Retinal pigment epithelial cell (primary cell): ENCODE data around the gene CD99L2.
A peak's percentile ranks its signal among the peaks of the same experiment; 100 is the strongest.
"Not testable (repeated sequence)": the region's sequence is repeated elsewhere in the genome, so short reads cannot be mapped to it uniquely, and the experiment has no call there.

Experiments used
- DNase-seq: peaks from one replicate; pipeline ENCODE4 v3.0.0-alpha.2; 2010; ENCODE audit warnings: low read depth
- H3K4me3 ChIP-seq: 2 replicates; pipeline ENCODE4 v1.5.1; 2011; ENCODE audit warnings: mild to moderate bottlenecking, low read length, control low read depth, moderate library complexity
- CTCF ChIP-seq: conservative IDR thresholded peaks from 2 replicates; pipeline ENCODE4 v1.5.1; 2011; ENCODE audit warnings: low read depth, low read length, control low read depth, inconsistent platforms

Gene CD99L2

GRCh38 chrX:150880808-150881165, 17.7 kb downstream of the CD99L2 start:
- no peak overlapping the region for H3K4me3 ChIP-seq
- no peak for TF ChIP-seq CTCF
- DNase-seq = no peak

GRCh38 chrX:150879855-150880807, 18.3 kb downstream of the CD99L2 start:
- DNase-seq = no peak
- no peak overlapping the region for H3K4me3 ChIP-seq
- no peak for TF ChIP-seq CTCF

DNA sequence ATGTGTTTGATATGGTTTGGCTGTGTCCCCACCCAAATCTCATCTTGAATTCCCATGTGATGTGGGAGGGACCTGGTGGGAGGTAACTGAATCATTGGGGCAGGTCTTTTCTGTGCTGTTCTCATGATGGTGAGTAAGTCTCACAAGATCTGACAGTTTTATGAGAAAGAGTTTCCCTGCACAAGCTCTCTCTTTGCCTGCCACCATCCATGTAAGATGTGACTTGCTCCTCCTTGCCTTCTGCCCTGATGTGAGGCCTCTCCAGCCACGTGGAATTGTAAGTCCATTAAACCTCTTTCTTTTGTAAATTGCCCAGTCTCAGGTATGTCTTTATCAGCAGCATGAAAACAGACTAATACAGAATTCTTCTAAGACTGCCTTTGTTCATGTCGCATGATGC, 22.8 kb downstream of the CD99L2 start:
- not testable (repeated sequence) for H3K4me3 ChIP-seq, DNase-seq

DNA sequence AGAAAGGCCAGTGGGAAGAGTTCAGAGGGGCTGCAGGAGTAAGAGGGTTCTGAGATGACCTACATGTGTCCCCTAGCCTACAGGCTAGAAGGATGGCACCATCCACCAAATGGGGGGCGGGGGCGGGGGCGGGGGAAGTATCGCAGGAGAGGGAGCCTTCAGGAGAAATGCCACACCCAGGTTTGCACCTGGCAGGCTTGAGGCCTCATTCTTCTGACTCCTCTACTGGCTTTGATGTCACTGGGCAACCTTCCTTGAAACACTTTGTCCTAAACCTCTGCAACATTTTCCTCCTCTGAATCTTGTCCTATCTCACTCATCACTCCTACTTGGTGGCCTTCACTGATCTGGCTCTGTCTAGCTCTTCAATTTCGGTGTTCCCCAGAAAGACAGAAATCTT, 24.0 kb downstream of the CD99L2 start:
- TF ChIP-seq CTCF = no peak
- DNase-seq = no peak
- no peak overlapping the region for H3K4me3 ChIP-seq

- peak; percentile 2 for DNase-seq
- no peak overlapping the region for H3K4me3 ChIP-seq
- TF ChIP-seq CTCF = no peak
Observed at GRCh38 chrX:150873616-150874015, 24.9 kb downstream of the CD99L2 start.

- no peak for DNase-seq
- TF ChIP-seq CTCF = no peak
- no peak overlapping the region for H3K4me3 ChIP-seq
Observed at GRCh38 chrX:150872773-150873336, 25.6 kb downstream of the CD99L2 start.

GRCh38 chrX:150871341-150871811, 27.1 kb downstream of the CD99L2 start:
- no peak overlapping the region for H3K4me3 ChIP-seq
- no peak for DNase-seq
- TF ChIP-seq CTCF = no peak
